PC-3 (cell line): ENCODE measurements around the gene WWC1.

Source experiments
- EZH2 ChIP-seq: fragments of 300-600 bp; sonication (generic); IDR thresholded peaks from one replicate; pipeline ENCODE4 v1.6.1; 2017; ENCODE audit warnings: antibody characterized with exemption, mild to moderate bottlenecking, low read length; ENCODE audit not compliant: unreplicated experiment
- TF ChIP-seq, protein P1 (sequence below): fragments of 300-600 bp; sonication (generic); conservative IDR thresholded peaks from 2 replicates; pipeline ENCODE4 v1.5.1; 2017; ENCODE audit warnings: antibody characterized with exemption, low read depth, mild to moderate bottlenecking, low read length

DNA sequence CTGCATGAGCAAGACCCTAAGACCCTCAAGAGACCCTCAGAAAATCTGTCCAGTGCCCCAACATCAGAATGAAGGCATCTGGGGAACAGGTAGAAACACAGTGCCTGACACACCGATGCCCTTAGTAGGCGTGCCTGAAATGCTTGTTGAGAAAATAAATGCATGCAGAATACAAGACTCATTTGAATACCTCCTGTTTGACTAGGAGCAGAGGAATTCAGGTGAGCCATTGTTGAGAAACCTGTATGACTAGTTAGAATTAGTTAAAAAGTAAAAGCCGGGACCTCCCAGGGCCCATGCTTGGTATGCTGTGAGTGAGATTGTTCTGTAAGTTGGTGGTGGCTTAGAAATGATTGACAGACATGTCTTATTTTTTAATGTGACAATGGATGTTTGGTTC, 55.0 kb downstream of the WWC1 start:
- TF ChIP-seq, protein P1, sequence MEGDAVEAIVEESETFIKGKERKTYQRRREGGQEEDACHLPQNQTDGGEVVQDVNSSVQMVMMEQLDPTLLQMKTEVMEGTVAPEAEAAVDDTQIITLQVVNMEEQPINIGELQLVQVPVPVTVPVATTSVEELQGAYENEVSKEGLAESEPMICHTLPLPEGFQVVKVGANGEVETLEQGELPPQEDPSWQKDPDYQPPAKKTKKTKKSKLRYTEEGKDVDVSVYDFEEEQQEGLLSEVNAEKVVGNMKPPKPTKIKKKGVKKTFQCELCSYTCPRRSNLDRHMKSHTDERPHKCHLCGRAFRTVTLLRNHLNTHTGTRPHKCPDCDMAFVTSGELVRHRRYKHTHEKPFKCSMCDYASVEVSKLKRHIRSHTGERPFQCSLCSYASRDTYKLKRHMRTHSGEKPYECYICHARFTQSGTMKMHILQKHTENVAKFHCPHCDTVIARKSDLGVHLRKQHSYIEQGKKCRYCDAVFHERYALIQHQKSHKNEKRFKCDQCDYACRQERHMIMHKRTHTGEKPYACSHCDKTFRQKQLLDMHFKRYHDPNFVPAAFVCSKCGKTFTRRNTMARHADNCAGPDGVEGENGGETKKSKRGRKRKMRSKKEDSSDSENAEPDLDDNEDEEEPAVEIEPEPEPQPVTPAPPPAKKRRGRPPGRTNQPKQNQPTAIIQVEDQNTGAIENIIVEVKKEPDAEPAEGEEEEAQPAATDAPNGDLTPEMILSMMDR, result no peak
- TF ChIP-seq EZH2, result no peak
